H1 (cell line): ENCODE results near the gene PAWR. TPM values are rescaled to one million over a fixed set of nuclear protein-coding genes. Genes with fewer than 3 reads are reported as not detected.

Experiments used
- CTCF ChIA-PET: fragments of 300-600 bp; sonication (Branson Sonifier 250); formaldehyde crosslinking; loops from one replicate; lab custom pipeline; 2021; ENCODE audit not compliant: partially characterized antibody; lab: Charles Lee
- POLR2A ChIA-PET: fragments of 300-600 bp; sonication (Branson Sonifier 250); formaldehyde crosslinking; loops from one replicate; lab custom pipeline; 2021; ENCODE audit warnings: inconsistent platforms; ENCODE audit not compliant: partially characterized antibody; lab: Charles Lee
- DNase-seq, 2 experiments: peaks; one replicate each; pipeline versions ENCODE4 v3.0.0 to v3.0.0-alpha.2; 2010 to 2022; ENCODE audit warnings: low spot score in 2 of 2, low read depth in 1 of 2, mixed read lengths in 1 of 2
- FAIRE-seq: peaks from 2 replicates; lab custom pipeline; 2011; peaks lifted over from hg19 to GRCh38; lab: Jason Lieb, UNC
- H2AFZ ChIP-seq: 2 replicates; pipeline ENCODE4 v1.8.1; 2012; ENCODE audit warnings: low read length, inconsistent platforms
- H2AK5ac ChIP-seq: 2 replicates; pipeline ENCODE4 v1.6.1; 2013; ENCODE audit warnings: low read depth, low read length
- H2BK120ac ChIP-seq: replicated peaks from 2 replicates; pipeline ENCODE3; 2013; ENCODE audit warnings: low read depth, low read length, inconsistent platforms
- H2BK12ac ChIP-seq: 2 replicates; pipeline ENCODE4 v1.6.1; 2013; ENCODE audit warnings: low read depth, low read length
- H2BK15ac ChIP-seq: 2 replicates; pipeline ENCODE4 v1.6.1; 2013; ENCODE audit warnings: low read length
- H2BK20ac ChIP-seq: 2 replicates; pipeline ENCODE4 v1.6.1; 2013; ENCODE audit warnings: low read length
- H2BK5ac ChIP-seq: 2 replicates; pipeline ENCODE4 v1.6.1; 2013; ENCODE audit warnings: low read depth, low read length
- H3K14ac ChIP-seq: 2 replicates; pipeline ENCODE4 v1.6.1; 2013; ENCODE audit warnings: inconsistent platforms; ENCODE audit not compliant: insufficient read length
- H3K18ac ChIP-seq: 2 replicates; pipeline ENCODE4 v1.6.1; 2013; ENCODE audit warnings: low read length; ENCODE audit errors: extremely low read depth
- H3K23ac ChIP-seq: 2 replicates; pipeline ENCODE4 v1.6.1; 2013; ENCODE audit warnings: inconsistent platforms; ENCODE audit not compliant: insufficient read length
- H3K23me2 ChIP-seq: 2 replicates; pipeline ENCODE4 v1.6.1; 2013; ENCODE audit warnings: low read depth, low read length
- H3K27ac ChIP-seq: 2 replicates; pipeline ENCODE4 v1.6.1; 2011; ENCODE audit warnings: low read depth, low read length, inconsistent platforms
- H3K27me3 ChIP-seq, 4 experiments: replicated peaks in 1 of 4; 1 replicate in 1 of 4; 2 replicates in 3 of 4; pipeline versions ENCODE4 v1.6.1 to v1.8.1; 2011 to 2013; ENCODE audit warnings: low read length in 3 of 4, mild to moderate bottlenecking in 3 of 4, inconsistent platforms in 2 of 4, mixed read lengths in 2 of 4, moderate library complexity in 1 of 4; ENCODE audit not compliant: control insufficient read depth in 3 of 4, insufficient read depth in 3 of 4; ENCODE audit errors: extremely low read depth in 1 of 4
- H3K36me3 ChIP-seq, 4 experiments: 2 replicates each; pipeline versions ENCODE4 v1.6.1 to v1.8.1; 2011 to 2013; ENCODE audit warnings: mild to moderate bottlenecking in 4 of 4, low read length in 3 of 4, moderate library complexity in 2 of 4, control low read depth in 1 of 4, inconsistent platforms in 1 of 4; ENCODE audit not compliant: insufficient read depth in 4 of 4, control insufficient read depth in 2 of 4
- H3K4ac ChIP-seq: replicated peaks from 2 replicates; pipeline ENCODE3; 2013; ENCODE audit warnings: low read length, low read depth, mixed read lengths, inconsistent platforms; ENCODE audit not compliant: insufficient read length
- H3K4me1 ChIP-seq, 4 experiments: replicated peaks in 1 of 4; 1 replicate in 1 of 4; 2 replicates in 3 of 4; pipeline versions ENCODE4 v1.6.1 to v1.8.1; 2011 to 2013; ENCODE audit warnings: low read length in 3 of 4, inconsistent platforms in 2 of 4, mixed read lengths in 1 of 4; ENCODE audit not compliant: insufficient read depth in 4 of 4, control insufficient read depth in 3 of 4
- H3K4me2 ChIP-seq, 2 experiments: 2 replicates each; pipeline versions ENCODE4 v1.6.1 to v1.8.1; 2011 to 2013; ENCODE audit warnings: low read depth in 2 of 2, low read length in 2 of 2, control low read depth in 1 of 2, inconsistent platforms in 1 of 2, mild to moderate bottlenecking in 1 of 2; ENCODE audit not compliant: insufficient read depth in 1 of 2
- H3K4me3 ChIP-seq, 4 experiments: fragments of 200-600, 300-600 bp in 1 of 4; sonication (generic), shearing (Covaris generic), sonication (Bioruptor Twin) in 1 of 4; 2 replicates each; pipeline versions ENCODE4 v1.5.1 to v1.8.1; 2011 to 2016; ENCODE audit warnings: low read length in 4 of 4, low read depth in 3 of 4, control low read depth in 2 of 4, inconsistent platforms in 2 of 4, mild to moderate bottlenecking in 2 of 4, mixed read lengths in 1 of 4, moderate library complexity in 1 of 4; ENCODE audit not compliant: insufficient read depth in 2 of 4; ENCODE audit errors: extremely low read depth in 1 of 4
- H3K56ac ChIP-seq: replicated peaks from 2 replicates; pipeline ENCODE3; 2013; ENCODE audit warnings: low read depth, mild to moderate bottlenecking, mixed read lengths, low read length, inconsistent platforms; ENCODE audit not compliant: insufficient read length
- H3K79me1 ChIP-seq: 2 replicates; pipeline ENCODE4 v1.6.1; 2013; ENCODE audit warnings: low read depth, low read length, control low read depth
- H3K79me2 ChIP-seq, 2 experiments: 2 replicates each; pipeline versions ENCODE4 v1.6.1 to v1.8.1; 2012 to 2013; ENCODE audit warnings: low read length in 2 of 2, mild to moderate bottlenecking in 2 of 2, inconsistent platforms in 1 of 2; ENCODE audit not compliant: insufficient read depth in 2 of 2, control insufficient read depth in 1 of 2
- H3K9ac ChIP-seq, 4 experiments: replicated peaks in 1 of 4; 1 replicate in 1 of 4; 2 replicates in 3 of 4; pipeline versions ENCODE4 v1.6.1 to v1.8.1; 2011 to 2013; ENCODE audit warnings: low read depth in 3 of 4, low read length in 3 of 4, control low read depth in 2 of 4, mild to moderate bottlenecking in 2 of 4, moderate library complexity in 2 of 4, inconsistent platforms in 1 of 4; ENCODE audit errors: extremely low read depth in 1 of 4
- H3K9me3 ChIP-seq, 2 experiments: 2 replicates each; pipeline versions ENCODE4 v1.6.1 to v1.8.1; 2012 to 2013; ENCODE audit warnings: mild to moderate bottlenecking in 2 of 2, moderate library complexity in 2 of 2, control low read depth in 1 of 2, inconsistent platforms in 1 of 2, low read depth in 1 of 2, low read length in 1 of 2, mixed read lengths in 1 of 2; ENCODE audit not compliant: insufficient read depth in 2 of 2
- H4K20me1 ChIP-seq, 2 experiments: replicated peaks in 1 of 2; 2 replicates each; pipeline versions ENCODE3 to v1.8.1; 2011 to 2013; ENCODE audit warnings: inconsistent platforms in 2 of 2, low read length in 2 of 2, mild to moderate bottlenecking in 1 of 2; ENCODE audit not compliant: insufficient read depth in 2 of 2, control insufficient read depth in 1 of 2
- H4K5ac ChIP-seq: 2 replicates; pipeline ENCODE4 v1.6.1; 2013; ENCODE audit warnings: low read length, low read depth, mixed read lengths, inconsistent platforms; ENCODE audit not compliant: insufficient read length
- H4K8ac ChIP-seq: 2 replicates; pipeline ENCODE4 v1.8.0; 2013; ENCODE audit warnings: mild to moderate bottlenecking, moderate library complexity, low read length, inconsistent platforms; ENCODE audit not compliant: insufficient read depth; ENCODE audit errors: extremely low read depth
- H4K91ac ChIP-seq: replicated peaks from 2 replicates; pipeline ENCODE3; 2013; ENCODE audit warnings: low read length, mixed read lengths, inconsistent platforms; ENCODE audit not compliant: insufficient read length
- ASH2L ChIP-seq: fragments of 200-600, 300-600 bp; sonication (generic); IDR thresholded peaks from one replicate; pipeline ENCODE4 v1.7.1; 2017; ENCODE audit warnings: low read length
- BACH1 ChIP-seq: IDR thresholded peaks from 2 replicates; pipeline ENCODE4 v1.6.1; 2012; ENCODE audit warnings: low read length, improper control_type of control experiment
- BRCA1 ChIP-seq: IDR thresholded peaks from 2 replicates; pipeline ENCODE4 v1.6.1; 2012; ENCODE audit warnings: low read depth, low read length, improper control_type of control experiment
- CHD1 ChIP-seq: IDR thresholded peaks from 2 replicates; pipeline ENCODE4 v1.6.1; 2012; ENCODE audit warnings: low read depth, low read length, improper control_type of control experiment
- E2F6 ChIP-seq: IDR thresholded peaks from 2 replicates; pipeline ENCODE4 v1.6.1; 2012; ENCODE audit warnings: inconsistent platforms
- GABPA ChIP-seq: IDR thresholded peaks from 2 replicates; pipeline ENCODE4 v1.6.1; 2011; ENCODE audit warnings: mild to moderate bottlenecking, low read length, moderate library complexity, borderline replicate concordance; ENCODE audit not compliant: insufficient read depth
- JUND ChIP-seq: IDR thresholded peaks from 2 replicates; pipeline ENCODE4 v1.6.1; 2011; ENCODE audit warnings: mild to moderate bottlenecking, improper control_type of control experiment, low read length
- NRF1 ChIP-seq: IDR thresholded peaks from 2 replicates; pipeline ENCODE4 v1.6.1; 2011; ENCODE audit warnings: mild to moderate bottlenecking, low read depth, low read length, improper control_type of control experiment
- POLR2A ChIP-seq, 2 experiments: IDR thresholded peaks; 1 replicate in 1 of 2; 2 replicates in 1 of 2; pipeline ENCODE4 v1.6.1; 2011; ENCODE audit warnings: low read depth in 2 of 2, low read length in 2 of 2, mild to moderate bottlenecking in 2 of 2; ENCODE audit errors: control extremely low read depth in 1 of 2
- POU5F1 ChIP-seq: IDR thresholded peaks from 2 replicates; pipeline ENCODE4 v1.6.1; 2011; ENCODE audit warnings: low read depth, mild to moderate bottlenecking, low read length, moderate library complexity
- SIX5 ChIP-seq: IDR thresholded peaks from 2 replicates; pipeline ENCODE4 v1.6.1; 2011; ENCODE audit warnings: mild to moderate bottlenecking, low read depth, low read length
- TAF7 ChIP-seq: optimal IDR thresholded peaks from 2 replicates; pipeline ENCODE3; 2011; ENCODE audit warnings: low read depth, mild to moderate bottlenecking, inconsistent platforms, low read length, moderate library complexity, borderline replicate concordance
- WGBS, 2 experiments: shearing (Covaris generic) in 1 of 2; methylation state at CpG; one replicate each; pipeline versions ENCODE4 v1.1.6 to v1.1.7; 2013 to 2015; ENCODE audit warnings: low lambda C conversion rate in 2 of 2, mixed read lengths in 2 of 2, inconsistent platforms in 1 of 2, low coverage in 1 of 2, missing lambda C conversion rate in 1 of 2; ENCODE audit not compliant: insufficient replicate concordance in 2 of 2, insufficient coverage in 1 of 2, insufficient read length in 1 of 2; ENCODE audit errors: extremely low coverage in 1 of 2, missing lambda C conversion rate in 1 of 2; 5-methylcytosine and 5-hydroxymethylcytosine counted together
- polyA plus RNA-seq, 7 experiments: library from polyadenylated mRNA; depleted of rRNA in 3 of 7; stranded (reverse) in 5 of 7; unstranded in 2 of 7; fragments of >200 nt in 5 of 7; fragments of 200-250 nt in 2 of 7; gene quantifications; 1 replicate in 5 of 7; 2 replicates in 1 of 7; 4 replicates in 1 of 7; pipeline versions ENCODE4 v1.2.1 to v1.2.3, GENCODE V29; 2011 to 2013; ENCODE audit warnings: missing spikeins in 2 of 7, mixed read lengths in 2 of 7
- total RNA-seq: library from RNA; stranded (reverse); fragmentation: NEBNext Ultra II Directional; extraction: Animal tissue kit (Norgen Biotek cat#: 25700); gene quantifications from 2 replicates; pipeline ENCODE4 v1.2.1, GENCODE V29; 2021

PAWR gene
- total and polyA plus RNA-seq, 2 of the 8 experiments (the other 6 are each of a cell fraction or from before 2014, with no cell fraction given): 28.3 to 327 TPM

GRCh38 chr12:79549531-79550271, 141.1 kb downstream of the PAWR start:
- peak overlapping the region; percentile 67; the same call in 1 of the 2 replicates for H2BK20ac ChIP-seq
- peak overlapping the region; percentile 65 for H3K4ac ChIP-seq
- no peaks in the 10 kb centered on the region for H3K27me3 ChIP-seq
- H3K9me3 ChIP-seq: peaks cover 2 to 9% of the 10 kb centered on the region in 2 experiments; a peak in 3 of 4 replicates
- H3K4me2 ChIP-seq: no peak overlapping the region
- peak overlapping the region; percentile 75 for H4K91ac ChIP-seq
- peak overlapping the region; percentile 98; the same call in 1 of the 2 replicates for H2BK5ac ChIP-seq
- no peak overlapping the region for H3K9ac ChIP-seq
- H2BK15ac ChIP-seq: no peak overlapping the region
- peaks cover 13 to 21% (median 16%) of the 10 kb centered on the region in 4 experiments; a peak in 4 of 7 replicates for H3K4me1 ChIP-seq
- CTCF ChIA-PET: interaction anchor here (0.6 to 1.2 kb wide), 3 partner anchors 24 to 1287 kb away, joined by 3 to 5 read pairs (median 3); no protein-coding TSS in a partner anchor
- H4K8ac ChIP-seq: no peak overlapping the region
- H3K36me3 ChIP-seq: peaks cover 0 to 26% (median 10%) of the 10 kb centered on the region in 4 experiments; a peak in 3 of 8 replicates
- H2BK12ac ChIP-seq: peak overlapping the region; percentile 56; the same call in 1 of the 2 replicates
- FAIRE-seq (no peak), DNase-seq (no peak)
- H2BK120ac ChIP-seq: peak overlapping the region; percentile 82
- POLR2A ChIA-PET: interaction anchor here (1.0 to 2.3 kb wide), 4 partner anchors 10 to 143 kb away, joined by 3 to 8 read pairs (median 4); no protein-coding TSS in a partner anchor
- no peaks in the 10 kb centered on the region; the same call in 1 of the 2 replicates for H3K23me2 ChIP-seq
- 79% methylated on average over 4 of the region's 4 CpGs; no CpG with 5 or more reads in 1 of the 2 experiments for WGBS, 2 experiments
- H4K20me1 ChIP-seq: no peaks in the 10 kb centered on the region
- H4K5ac ChIP-seq: peak overlapping the region; percentile 38
- H2AK5ac ChIP-seq: no peak overlapping the region
- no peak overlapping the region for H3K23ac ChIP-seq
- H2AFZ ChIP-seq: no peak overlapping the region
- no peak overlapping the region for H3K4me3 ChIP-seq
- no peak overlapping the region for H3K14ac ChIP-seq
- H3K56ac ChIP-seq: no peak overlapping the region
- no peaks in the 10 kb centered on the region; a peak in 1 of 4 replicates for H3K79me2 ChIP-seq
- no peaks in the 10 kb centered on the region for H3K79me1 ChIP-seq
- H3K27ac ChIP-seq: no peak overlapping the region; the same call in 1 of the 2 replicates
- no peak overlapping the region for H3K18ac ChIP-seq
- TF ChIP-seq CHD1 (no peak), E2F6 (no peak), POLR2A (IDR thresholded peaks at IDR 0.05; ENCODE audit: control extremely low read depth in 1 of 2, low read depth in 2 of 2, low read length in 2 of 2) (no peak), BACH1 (no peak), BRCA1 (no peak), JUND (no peak), GABPA (no peak), SIX5 (no peak), POU5F1 (no peak), ASH2L (no peak), TAF7 (no peak), NRF1 (no peak)
